ENCODE data around the gene INAVA.
"Not testable (repeated sequence)": the region's sequence is repeated elsewhere in the genome, so short reads cannot be mapped to it uniquely, and the experiment has no call there.

Gene INAVA

DNA sequence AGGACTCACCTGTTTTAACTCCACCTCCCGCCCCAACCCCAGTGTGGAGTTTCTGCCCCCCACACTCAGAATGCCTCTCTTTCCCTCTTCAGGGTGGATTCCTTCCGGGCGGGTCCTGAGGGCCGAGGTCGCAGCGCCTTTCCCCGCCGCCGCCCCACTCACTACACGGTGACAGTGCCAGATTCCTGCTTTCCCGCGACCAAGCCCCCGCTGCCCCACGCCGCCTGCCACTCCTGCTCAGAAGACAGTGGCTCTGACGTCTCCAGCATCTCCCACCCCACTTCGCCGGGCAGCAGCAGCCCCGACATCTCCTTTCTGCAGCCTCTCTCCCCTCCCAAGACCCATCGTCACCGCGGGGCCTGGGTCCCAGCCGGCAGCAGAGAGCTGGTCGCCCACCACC is 16.7 kb downstream of the INAVA start:
- no peak for DNase-seq (ENCODE audit: low spot score)
- POLR2A ChIA-PET (ENCODE audit: low non-redundant PET), result no interaction called here
- peak overlapping the region; percentile 89 for H3K27ac ChIP-seq

DNA sequence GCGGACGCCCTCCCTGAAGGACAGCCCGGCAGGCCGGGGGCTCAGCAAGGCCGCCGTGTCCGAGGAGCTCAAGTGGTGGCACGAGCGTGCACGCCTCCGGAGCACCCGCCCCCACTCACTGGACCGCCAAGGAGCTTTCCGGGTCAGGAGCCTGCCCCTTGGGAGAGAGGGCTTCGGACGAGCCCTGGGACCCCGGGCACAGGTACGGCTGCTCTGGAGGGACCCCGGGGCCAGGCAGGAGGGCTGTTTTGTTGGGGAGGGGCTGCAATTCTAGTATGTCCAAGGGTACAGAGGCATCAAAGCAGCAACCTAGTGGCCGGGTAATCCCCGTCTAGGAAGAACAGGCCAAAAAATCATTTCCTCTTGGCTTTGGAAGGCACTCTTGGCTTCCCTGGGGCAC is 17.2 kb downstream of the INAVA start:
- CTCF ChIA-PET, result interaction anchor here (0.7 kb wide), 1 partner anchor 1973 kb away, joined by 3 read pairs; no protein-coding TSS in a partner anchor
- POLR2A ChIA-PET (ENCODE audit: low non-redundant PET); DNase-seq (ENCODE audit: low spot score): not testable (repeated sequence)
- peak overlapping the region; percentile 89 for H3K27ac ChIP-seq

More for the DNA sequence above, 16.7 kb downstream of the INAVA start:
- TF ChIP-seq, protein P1, sequence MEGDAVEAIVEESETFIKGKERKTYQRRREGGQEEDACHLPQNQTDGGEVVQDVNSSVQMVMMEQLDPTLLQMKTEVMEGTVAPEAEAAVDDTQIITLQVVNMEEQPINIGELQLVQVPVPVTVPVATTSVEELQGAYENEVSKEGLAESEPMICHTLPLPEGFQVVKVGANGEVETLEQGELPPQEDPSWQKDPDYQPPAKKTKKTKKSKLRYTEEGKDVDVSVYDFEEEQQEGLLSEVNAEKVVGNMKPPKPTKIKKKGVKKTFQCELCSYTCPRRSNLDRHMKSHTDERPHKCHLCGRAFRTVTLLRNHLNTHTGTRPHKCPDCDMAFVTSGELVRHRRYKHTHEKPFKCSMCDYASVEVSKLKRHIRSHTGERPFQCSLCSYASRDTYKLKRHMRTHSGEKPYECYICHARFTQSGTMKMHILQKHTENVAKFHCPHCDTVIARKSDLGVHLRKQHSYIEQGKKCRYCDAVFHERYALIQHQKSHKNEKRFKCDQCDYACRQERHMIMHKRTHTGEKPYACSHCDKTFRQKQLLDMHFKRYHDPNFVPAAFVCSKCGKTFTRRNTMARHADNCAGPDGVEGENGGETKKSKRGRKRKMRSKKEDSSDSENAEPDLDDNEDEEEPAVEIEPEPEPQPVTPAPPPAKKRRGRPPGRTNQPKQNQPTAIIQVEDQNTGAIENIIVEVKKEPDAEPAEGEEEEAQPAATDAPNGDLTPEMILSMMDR (conservative IDR thresholded peaks at IDR 0.05; ENCODE audit: low read depth), result no peak
- CTCF ChIA-PET, result no interaction called here

DNA sequence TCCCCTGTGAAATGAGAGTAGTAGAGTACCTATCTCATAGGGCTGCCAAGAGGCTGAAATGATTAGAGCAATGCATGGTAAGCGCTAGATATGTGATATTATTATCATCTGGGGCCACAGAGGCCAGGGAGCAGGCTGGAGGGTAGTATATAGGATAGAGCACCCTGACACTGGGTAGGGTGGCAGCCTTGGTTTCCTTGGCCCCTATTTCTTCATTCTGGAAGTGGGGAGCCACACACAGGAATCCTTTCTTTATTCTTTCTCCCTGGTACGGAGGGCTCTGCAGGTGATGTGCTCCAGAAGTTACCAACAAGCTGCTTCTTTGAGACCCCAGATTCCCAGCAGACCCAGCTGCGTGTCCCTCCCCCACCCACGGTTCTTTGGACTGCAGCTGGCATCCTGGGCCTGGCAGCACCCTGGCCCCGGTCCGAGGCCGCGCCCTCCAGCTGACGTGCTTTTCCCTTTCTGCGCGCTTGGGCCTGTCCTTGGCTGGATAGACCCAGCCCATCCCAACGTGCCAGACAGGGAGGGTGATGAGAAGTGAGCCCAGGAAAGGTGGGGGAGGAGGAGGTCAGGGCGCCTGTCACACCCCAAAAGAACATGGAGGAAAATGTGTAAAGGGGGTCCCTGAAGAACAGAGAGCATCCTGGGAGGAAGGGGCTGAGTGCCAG is 18.2 kb downstream of the INAVA start:
- CTCF ChIA-PET, result interaction anchor here (0.5 to 0.7 kb wide), 3 partner anchors 9 to 1973 kb away, joined by 3 to 4 read pairs (median 3); no protein-coding TSS in a partner anchor
- POLR2A ChIA-PET (ENCODE audit: low non-redundant PET), result interaction anchor here (0.6 kb wide), 1 partner anchor 9 kb away, joined by 4 read pairs; no protein-coding TSS in a partner anchor

DNA sequence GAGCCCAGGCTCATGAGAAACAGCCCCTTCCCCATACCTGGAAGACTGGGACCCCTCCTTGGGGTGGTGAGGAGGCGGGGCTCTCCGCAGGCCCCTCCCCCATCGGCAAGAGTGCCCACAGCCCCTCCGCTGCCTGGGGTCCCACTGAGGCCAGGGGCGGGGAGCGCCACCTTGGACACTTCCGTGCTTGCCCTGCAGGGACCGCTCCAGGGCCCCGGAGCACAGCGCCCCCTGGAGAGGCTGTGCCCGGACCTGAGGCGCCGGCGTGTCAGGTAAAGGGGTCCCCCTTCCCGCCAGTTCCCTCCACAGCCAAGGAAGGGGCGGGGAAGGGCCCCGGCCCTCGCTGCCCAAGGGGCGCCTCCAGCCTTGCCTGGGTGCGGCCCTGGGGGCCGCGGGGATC is 21.5 kb downstream of the INAVA start:
- CTCF ChIA-PET, result interaction anchor here (0.5 kb wide), 1 partner anchor 73 kb away, joined by 5 read pairs; no protein-coding TSS in a partner anchor
- POLR2A ChIA-PET (ENCODE audit: low non-redundant PET), result no interaction called here
- H3K27ac ChIP-seq, result peak overlapping the region; percentile 94
- TF ChIP-seq, protein P1 (conservative IDR thresholded peaks at IDR 0.05; ENCODE audit: low read depth), result no peak
- no peak for DNase-seq (ENCODE audit: low spot score)

More for the DNA sequence above, 18.2 kb downstream of the INAVA start:
- peak; percentile 84 for DNase-seq (ENCODE audit: low spot score)
- H3K27ac ChIP-seq, result peak overlapping the region; percentile 89
- TF ChIP-seq, protein P1 (conservative IDR thresholded peaks at IDR 0.05; ENCODE audit: low read depth), result no peak

DNA sequence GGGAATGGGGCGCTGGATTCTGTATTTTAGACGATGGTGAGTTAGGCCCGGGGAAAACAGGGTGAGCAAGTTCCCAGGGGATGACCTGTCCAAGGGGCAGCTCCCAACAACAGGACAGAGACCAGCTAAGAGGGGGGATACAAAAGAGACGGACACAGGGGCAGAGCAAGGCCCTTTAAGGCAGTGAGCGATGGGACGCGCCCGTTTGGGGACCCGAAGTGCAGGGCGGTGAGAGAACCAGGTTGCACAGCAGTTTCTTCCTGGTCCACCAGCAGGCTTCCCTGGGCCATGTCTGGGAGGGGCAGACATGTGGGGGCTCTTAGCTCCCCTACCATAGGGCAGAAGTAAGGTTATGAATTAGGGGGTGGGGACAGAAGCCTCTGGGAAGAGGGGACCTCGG is 22.0 kb downstream of the INAVA start:
- POLR2A ChIA-PET (ENCODE audit: low non-redundant PET), result interaction anchor here (1.0 kb wide), 1 partner anchor 19 kb away, joined by 4 read pairs; no protein-coding TSS in a partner anchor
- CTCF ChIA-PET, result interaction anchor here (0.8 to 1.3 kb wide), 3 partner anchors 24 to 55 kb away, joined by 3 to 4 read pairs (median 4); no protein-coding TSS in a partner anchor
- H3K27ac ChIP-seq, result peak overlapping the region; percentile 94
- DNase-seq (ENCODE audit: low spot score), result no peak
- TF ChIP-seq, protein P1 (conservative IDR thresholded peaks at IDR 0.05; ENCODE audit: low read depth), result no peak

DNA sequence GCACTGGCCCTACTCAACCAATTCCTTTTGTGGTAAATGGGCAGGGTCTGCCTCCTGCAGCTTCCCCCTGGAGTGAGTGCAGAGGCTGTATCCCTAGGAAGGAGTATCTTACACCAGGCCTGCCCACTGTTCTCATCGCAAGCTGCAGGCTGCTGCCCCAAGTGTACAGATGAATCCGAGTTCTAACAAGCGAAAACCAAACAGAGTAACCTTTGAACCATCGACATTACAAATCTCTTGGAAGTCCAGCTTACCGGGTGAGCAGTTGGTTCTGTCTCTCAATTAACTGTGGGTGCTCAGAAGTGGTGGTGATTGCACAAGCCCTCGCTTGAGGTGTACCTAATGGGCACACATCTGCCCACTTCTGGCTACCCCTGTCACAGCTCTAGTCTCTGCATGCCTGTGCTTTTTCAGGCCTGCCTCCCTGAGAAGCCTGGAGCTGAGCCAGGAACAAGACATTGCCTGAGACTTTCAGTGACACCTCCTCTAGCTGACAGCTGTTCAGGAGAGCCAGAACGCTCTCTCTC is 22.7 kb downstream of the INAVA start:
- POLR2A ChIA-PET (ENCODE audit: low non-redundant PET), result interaction anchor here (0.6 to 1.0 kb wide), 3 partner anchors 15 to 23 kb away, joined by 3 to 4 read pairs (median 3); no protein-coding TSS in a partner anchor
- TF ChIP-seq, protein P1 (conservative IDR thresholded peaks at IDR 0.05; ENCODE audit: low read depth), result no peak
- DNase-seq (ENCODE audit: low spot score), result peak; percentile 75
- peak overlapping the region; percentile 94 for H3K27ac ChIP-seq
- CTCF ChIA-PET, result interaction anchor here (0.6 to 1.3 kb wide), 4 partner anchors 24 to 103 kb away, joined by 3 to 4 read pairs (median 4); no protein-coding TSS in a partner anchor

Data from RWPE1 (cell line).